Measurements from ENCODE around the gene GIT1.

Gene GIT1

DNA sequence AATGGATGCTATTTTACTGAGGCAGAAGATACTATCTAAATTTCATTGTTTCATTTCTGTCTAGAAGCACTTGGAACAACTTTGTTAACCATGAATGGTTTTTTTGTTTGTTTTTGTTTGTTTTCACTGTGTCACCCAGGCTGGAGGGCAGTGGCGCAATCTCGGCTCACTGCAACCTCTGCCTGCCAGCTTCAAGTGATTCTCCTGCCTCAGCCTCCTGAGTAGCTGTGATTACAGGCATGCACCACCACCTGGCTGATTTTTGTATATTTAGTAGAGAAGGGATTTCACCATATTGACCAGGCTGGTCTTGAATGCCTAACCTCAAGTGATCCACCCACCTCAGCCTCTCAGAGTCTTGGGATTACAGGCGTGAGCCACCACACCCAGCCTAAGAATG lies 63.1 kb downstream of the GIT1 start:
- no peak for DNase-seq (ENCODE audit: low read depth in 2 of 2)

DNA sequence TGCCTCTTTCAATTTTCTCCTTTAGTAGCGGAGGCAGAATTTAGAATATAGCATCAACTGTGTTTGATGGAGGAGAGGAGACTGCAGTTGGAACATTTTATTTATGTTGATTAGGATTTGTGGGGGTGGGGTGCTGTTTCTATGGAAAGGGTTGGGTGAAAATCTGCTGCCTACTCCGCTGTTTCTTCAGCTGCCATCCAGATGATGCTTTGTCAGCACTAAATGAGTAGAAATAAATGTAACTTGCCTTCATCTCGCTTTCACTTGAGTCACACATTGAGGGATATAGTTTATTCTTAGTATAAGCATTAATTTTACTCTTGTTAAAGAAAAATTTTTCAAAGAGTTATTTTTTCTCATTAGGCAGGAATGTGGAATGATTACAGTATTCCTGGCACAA lies 64.8 kb downstream of the GIT1 start:
- DNase-seq (ENCODE audit: low read depth in 2 of 2): no peak

Measured in stimulated activated CD8-positive, alpha-beta memory T cell treated with anti-CD3 and anti-CD28 coated beads, Interleukin-2, amount 100 ng/mL, for 1 hour (primary cell).